HG03097 (cell line): ENCODE results near the gene ADK.
"Not testable (repeated sequence)": the region's sequence is repeated elsewhere in the genome, so short reads cannot be mapped to it uniquely, and the experiment has no call there.

Source experiments
- ATAC-seq: cut with Tn5 transposase; IDR thresholded peaks from one replicate; pipeline ENCODE4 v1.9.1; 2021; ENCODE audit not compliant: unreplicated experiment, low FRiP score

ADK gene

DNA sequence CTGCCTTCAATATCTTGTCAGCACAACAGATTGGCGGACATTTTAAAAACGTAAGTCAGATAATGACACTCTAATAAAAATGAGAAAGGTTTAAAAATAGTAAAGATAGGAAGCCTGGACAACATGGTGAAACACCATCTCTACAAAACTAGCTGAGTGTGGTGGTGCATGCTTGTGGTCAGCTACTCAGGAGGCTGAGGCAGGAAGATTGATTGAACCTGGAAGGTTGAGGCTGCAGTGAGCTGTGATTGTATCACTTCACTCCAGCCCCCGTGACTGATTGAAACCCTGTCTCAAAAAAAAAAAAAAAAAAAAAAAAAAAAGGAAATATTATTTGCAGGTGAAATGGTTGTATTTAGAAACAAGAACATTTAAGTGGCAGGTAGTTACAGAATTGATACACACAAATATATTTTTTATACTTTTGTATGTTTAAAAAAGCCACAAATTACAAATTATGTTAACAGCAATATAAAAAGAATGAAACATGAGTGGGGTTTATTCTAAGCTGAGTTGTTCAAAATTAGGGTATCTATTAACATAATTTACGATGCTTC, 141.9 kb downstream of the ADK start:
- ATAC-seq: no peak

DNA sequence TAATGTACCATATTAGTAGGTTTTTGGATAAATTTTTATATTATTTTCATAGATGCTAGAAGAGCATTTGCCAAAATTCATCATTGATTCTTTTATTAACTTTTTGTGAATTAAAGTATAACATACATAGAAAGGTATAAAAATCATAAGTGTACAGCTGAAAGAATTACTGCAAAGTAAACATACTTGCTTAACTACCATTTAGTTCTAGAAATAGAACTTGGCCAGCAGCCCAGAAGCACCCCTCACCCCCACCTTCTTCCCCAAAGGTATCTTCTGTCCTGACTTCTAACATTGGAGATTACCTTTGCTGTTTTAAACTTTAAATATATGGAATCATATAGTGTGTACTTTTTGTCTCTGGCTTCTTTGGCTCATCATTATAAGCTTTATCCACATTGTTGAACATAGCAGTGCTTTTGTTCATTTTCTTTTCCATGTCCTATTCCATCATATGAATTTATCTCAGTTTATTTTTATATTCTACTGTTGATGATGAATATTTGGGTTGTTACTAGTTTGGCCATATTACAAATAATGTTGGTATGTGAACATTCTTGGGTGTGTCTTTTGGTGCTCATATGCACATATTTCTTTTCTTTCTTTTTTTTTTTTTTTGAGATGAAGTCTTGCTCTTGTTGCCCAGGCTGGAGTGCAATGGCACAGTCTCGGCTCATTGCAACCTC, 142.8 kb downstream of the ADK start:
- ATAC-seq: no peak

DNA sequence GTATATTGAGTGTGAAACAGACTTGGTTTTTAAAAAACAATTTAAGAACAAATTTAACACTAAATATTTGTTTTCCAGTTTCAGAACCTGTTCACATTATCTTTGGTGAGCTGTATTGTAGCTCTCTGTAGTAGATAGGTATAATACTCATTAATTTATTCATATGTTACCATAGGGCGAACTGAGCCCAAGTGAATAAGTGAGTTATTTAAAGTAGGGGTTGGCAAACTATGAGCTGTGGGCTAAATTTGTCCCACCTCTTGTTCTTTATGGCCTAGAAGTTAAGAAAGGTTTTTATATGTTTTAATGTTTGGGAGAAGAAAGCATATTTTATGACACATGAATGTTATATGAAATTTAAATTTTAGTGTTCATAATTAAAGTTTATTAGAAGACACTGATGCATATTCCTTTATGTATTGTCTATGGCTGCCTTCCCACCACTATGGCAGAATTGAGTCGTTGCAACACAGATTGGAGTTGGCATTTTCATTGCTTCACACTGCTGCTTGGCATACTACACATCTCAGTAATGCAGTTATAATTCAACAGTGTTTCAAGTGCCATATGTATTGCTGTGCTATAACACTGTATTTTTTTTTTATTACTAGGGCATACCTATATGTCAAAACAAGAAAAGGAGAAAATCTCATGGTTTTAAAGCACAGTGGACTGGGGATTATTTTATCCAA, 146.5 kb downstream of the ADK start:
- ATAC-seq: no peak

GRCh38 chr10:74300074-74300621, 149.1 kb downstream of the ADK start:
- not testable (repeated sequence) for ATAC-seq

DNA sequence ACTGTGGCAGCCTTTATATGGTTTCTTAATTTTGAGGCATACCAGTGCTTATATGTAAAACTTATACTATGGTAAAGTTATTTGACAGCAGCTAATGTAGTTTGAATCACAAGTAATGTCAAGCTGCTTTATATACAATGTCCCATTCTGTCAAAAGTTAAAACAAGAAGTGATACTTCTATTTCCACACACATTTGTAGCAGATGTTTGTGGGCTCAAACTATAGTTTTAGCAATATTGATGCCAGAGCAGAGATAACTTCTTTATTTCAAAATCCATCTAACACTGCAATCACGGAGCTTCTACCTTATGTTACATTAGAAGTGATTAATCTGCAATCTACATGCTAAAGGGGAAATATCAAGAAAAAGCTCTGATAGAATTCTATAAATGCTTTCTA, 149.6 kb downstream of the ADK start:
- no peak for ATAC-seq

- ATAC-seq: no peak
Measured at GRCh38 chr10:74305730-74306129, 154.7 kb downstream of the ADK start.

- ATAC-seq: no peak
Measured at GRCh38 chr10:74306227-74306982, 155.4 kb downstream of the ADK start.

- no peak for ATAC-seq
Measured at GRCh38 chr10:74307061-74307651, 156.1 kb downstream of the ADK start.

DNA sequence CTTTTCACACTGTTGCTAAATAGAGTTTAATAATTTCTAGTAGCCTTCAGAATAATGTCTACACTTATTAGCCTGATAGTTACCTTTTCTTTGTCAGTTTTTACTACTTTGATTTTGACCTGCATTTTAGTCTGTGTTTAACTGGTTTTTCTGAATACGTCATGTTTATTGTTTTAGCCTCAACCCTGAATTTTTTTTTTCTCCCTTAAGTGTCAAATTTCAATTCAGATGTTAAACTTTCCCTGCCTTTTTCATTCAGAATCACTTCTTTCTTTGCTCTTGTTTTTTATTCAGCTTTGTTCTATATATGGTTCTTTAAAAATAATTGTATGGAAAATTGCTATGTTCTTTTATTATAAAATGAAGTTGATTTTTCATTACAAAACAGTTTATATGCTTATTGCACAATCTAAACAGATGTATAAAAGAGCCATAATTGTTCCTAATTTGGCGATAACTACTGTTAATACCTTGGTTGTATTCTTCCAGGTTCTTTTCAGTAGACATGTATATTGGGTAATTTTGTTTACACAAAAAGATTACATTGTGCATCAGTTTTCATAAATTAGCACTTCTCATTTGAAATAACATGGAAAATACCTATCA, 159.7 kb downstream of the ADK start:
- ATAC-seq: no peak

DNA sequence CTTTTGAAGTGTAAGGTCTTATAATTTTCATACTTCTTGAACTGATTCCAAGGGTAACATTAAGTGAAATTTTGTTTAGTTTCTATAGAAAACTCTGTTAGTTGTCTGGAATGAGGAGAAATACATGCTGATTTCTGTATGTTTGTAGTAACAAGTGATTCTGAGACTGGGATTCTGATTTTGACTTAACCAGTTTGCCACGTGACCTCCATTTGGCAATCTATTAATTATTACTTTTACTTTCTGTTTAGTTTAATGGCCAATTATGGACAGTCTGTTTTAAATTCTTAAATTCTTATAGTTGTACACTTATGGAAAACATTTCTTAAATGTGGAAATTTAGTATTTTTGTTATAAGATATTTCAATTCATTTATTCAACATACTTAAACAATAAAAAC, 163.1 kb downstream of the ADK start:
- no peak for ATAC-seq

GRCh38 chr10:74320026-74320425, 169.0 kb downstream of the ADK start:
- no peak for ATAC-seq

DNA sequence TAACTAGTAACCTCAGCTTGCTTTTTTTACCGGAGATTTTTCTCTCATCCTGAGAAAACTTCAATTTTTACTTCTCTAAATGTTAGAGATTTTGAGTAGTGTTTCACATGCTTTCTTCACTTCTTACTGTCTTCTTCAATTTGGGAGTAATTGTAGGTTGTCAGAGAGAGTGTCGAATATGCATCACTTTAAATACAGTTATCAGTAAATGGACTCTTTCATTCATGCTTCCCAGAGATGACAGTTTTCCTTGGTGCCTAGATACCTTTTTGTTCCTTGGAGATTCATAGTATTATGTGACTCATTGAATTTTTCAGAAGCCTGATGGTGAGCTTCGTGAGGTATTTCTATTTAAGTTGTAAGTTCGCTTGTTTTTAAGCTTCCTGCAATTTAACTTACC, 169.7 kb downstream of the ADK start:
- no peak for ATAC-seq

DNA sequence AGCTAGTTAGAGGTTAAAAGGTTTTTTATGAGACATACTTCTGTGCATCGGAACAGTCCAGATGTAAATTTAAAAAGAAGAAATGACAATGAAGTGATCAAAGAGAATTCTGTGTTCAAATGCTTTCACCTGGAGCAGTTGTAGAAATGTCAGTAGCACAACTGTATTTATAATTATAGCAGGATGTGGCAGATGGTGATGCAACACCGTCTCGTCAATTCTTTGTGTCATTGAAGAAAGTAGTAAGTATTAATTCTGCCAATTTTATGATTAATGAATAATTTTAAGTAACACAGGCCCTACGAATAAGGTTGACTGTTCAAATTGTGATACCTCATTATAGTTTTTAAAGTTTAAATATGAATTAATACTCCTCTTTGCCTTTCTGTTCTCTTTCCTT, 171.1 kb downstream of the ADK start:
- ATAC-seq: no peak

DNA sequence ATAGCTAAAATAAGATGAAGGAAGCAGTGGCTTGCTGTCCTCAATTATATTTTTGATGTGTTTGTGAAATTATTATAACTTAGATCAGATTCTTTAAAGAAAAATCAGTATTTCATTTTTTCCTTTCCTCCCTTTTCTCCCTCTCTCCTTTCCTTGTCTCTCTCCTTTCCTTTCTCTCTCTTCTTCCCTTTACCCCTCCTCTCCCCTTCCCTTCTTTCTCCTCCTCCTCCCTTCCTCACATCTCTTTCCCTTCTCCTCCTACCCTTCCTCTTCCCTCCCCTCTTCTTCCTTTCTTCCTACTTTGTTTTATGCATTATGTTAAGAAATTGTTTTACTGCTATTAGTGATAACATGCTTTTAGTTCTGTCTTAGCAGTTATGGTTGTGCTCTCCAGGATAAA, 171.5 kb downstream of the ADK start:
- ATAC-seq: no peak

DNA sequence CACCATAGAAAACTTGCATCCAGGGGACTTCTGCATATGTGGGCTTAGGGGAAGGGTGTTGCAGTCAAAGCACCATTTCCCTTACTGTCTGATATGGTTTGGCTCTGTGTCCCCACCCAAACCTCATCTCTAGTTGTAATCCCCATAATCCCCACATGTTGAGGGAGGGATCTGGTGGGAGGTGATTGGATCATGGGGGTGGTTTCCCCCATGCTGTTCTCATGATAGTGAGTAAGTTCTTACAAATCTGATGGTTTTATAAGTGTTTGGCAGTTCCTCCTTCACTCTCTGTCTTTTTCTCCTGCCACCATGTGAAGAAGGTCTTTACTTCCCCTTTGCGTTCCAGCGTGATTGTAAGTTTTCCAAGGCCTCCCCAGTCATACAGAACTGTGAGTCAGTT, 177.4 kb downstream of the ADK start:
- no peak for ATAC-seq

DNA sequence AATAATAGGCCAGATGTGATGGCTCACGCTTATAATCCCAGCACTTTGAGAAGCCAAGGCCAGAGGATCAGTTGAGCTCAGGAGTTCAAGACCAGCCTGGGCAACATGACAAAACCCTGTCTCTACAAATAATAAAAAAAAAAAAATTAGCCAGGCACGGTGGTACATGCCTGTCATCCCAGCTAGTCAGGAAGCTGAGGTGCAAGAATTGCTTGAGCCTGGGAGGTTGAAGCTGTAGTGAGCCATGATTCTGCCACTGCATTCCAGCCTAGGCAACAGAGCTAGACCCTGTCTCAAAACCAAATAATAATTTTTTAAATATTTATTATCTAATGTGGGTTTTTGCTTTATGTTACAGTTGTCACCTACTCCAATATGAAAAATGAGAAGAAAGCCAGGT, 178.9 kb downstream of the ADK start:
- ATAC-seq: no peak

DNA sequence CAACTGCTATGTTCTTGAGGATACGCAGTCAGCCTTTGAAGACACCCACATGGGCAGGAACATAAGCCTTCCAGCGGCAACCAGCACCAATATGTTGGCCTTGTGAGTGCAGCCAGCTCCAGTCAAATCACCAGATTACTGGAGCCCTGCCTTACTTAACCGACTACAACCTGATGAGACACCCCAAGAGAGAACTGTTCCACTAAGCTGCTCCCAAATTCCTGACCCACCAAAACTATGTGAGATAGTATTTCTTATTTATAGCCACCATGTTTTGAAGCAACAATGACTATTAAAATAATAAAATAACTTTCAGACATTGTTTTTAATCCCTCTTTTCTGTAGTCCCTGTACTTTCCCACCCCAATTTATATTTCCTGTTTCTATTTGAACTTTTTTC, 179.6 kb downstream of the ADK start:
- ATAC-seq: no peak

GRCh38 chr10:74332398-74332797, 181.4 kb downstream of the ADK start:
- ATAC-seq: no peak

DNA sequence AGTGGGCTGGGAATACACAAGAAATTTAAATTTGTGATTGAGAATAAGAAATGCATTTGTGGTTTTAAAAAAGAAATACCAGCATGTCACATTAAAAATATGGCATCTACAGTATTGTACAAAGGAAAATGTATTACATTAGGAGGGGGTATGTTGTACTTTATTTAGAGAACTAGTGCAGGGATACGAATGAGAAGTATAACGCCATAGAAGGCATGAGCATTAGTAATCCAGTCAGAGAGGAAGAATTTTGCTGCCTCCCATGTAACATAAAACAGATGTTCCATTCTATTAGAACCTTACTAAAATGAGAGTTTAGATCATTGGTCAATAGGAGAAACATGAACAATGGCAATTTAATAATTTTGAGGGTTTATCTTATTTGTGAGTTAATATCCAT, 182.2 kb downstream of the ADK start:
- ATAC-seq: no peak

DNA sequence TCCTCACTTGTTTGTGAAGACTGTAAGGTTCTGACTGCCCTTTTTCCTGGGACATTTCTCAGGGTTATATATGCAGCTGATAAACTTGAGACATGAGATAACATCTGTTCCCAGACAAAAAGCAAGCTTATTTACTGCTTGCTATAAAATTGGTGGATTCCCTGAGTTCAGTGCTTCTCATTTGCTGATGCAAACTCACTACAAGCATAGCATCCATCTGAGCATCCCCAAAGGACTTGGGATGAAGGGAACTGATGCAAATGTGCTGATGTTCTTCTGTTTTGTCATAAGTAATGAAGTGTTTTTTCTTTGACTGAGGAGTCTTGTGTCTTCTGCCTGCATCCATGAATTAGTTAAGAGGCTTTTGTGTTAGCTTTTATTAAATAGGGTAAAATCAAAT, 183.2 kb downstream of the ADK start:
- no peak for ATAC-seq
